Smooth muscle cell of bladder (primary cell): ENCODE data around the gene TBXT. TPM values are rescaled to one million over a fixed set of nuclear protein-coding genes. Genes with fewer than 3 reads are reported as not detected.

Experiments used
- total RNA-seq: library from RNA; depleted of rRNA; stranded (reverse); fragments of >200 nt; gene quantifications from 2 replicates; pipeline ENCODE4 v1.2.3, GENCODE V29; 2014

Gene TBXT
- total RNA-seq = not detected in 2 replicates

GRCh38 chr6:166167801-166168615 is at the start of gene TBXT:
TSS of gene TBXT (minus strand) at chr6:166167851. CDS start at chr6:166167591, 260 bp downstream.

Other genes with a start within 250 kb of the TBXT start
- not detected in 2 replicates for gene PRR18, start 140.5 kb upstream of the TBXT start, total RNA-seq
- gene SFT2D1, start 174.7 kb upstream of the TBXT start, total RNA-seq = 33.0 and 44.4 TPM in 2 replicates
- gene MPC1, start 215.1 kb upstream of the TBXT start, total RNA-seq = 19.3 and 24.6 TPM in 2 replicates